OCI-LY7 (cell line): ENCODE measurements around the gene LEMD2. TPM values are rescaled to one million over a fixed set of nuclear protein-coding genes. Genes with fewer than 3 reads are reported as not detected.

Experiments
- BruUV-seq: library from RNA; stranded (reverse); fragments of 400-500 nt; replicated peaks from 2 replicates; lab custom pipeline; 2021; lab: Mats Ljungman, UMichigan
- CTCF ChIA-PET: fragments of 300-600 bp; sonication (Branson Sonifier 250); formaldehyde crosslinking; loops from one replicate; lab custom pipeline; 2022; ENCODE audit warnings: antibody characterized with exemption; ENCODE audit not compliant: unreplicated experiment; lab: Charles Lee
- POLR2A ChIA-PET: fragments of 300-600 bp; sonication (Branson Sonifier 250); formaldehyde crosslinking; loops from one replicate; lab custom pipeline; 2022; ENCODE audit warnings: antibody characterized with exemption; lab: Charles Lee
- DNase-seq: peaks from one replicate; pipeline ENCODE4 v3.0.0-alpha.2; 2015; ENCODE audit warnings: low spot score
- H2AFZ ChIP-seq: fragments of 200-600 bp; sonication (generic), shearing (Covaris generic); 2 replicates; pipeline ENCODE4 v1.6.1; 2014; ENCODE audit warnings: mild to moderate bottlenecking, antibody characterized with exemption, low read length, moderate library complexity
- H3K27ac ChIP-seq: fragments of 200-600 bp; sonication (generic); 2 replicates; pipeline ENCODE4 v1.5.1; 2014; ENCODE audit warnings: mixed run types, low read depth, mild to moderate bottlenecking, moderate library complexity, low read length, inconsistent platforms; ENCODE audit not compliant: poor library complexity, severe bottlenecking
- H3K36me3 ChIP-seq: fragments of 200-600 bp; sonication (generic); 2 replicates; pipeline ENCODE4 v1.6.1; 2014; ENCODE audit warnings: mild to moderate bottlenecking, antibody characterized with exemption, low read length, moderate library complexity, mixed read lengths; ENCODE audit not compliant: insufficient read depth
- H3K4me1 ChIP-seq: fragments of 200-600 bp; sonication (generic); 2 replicates; pipeline ENCODE4 v1.5.1; 2014; ENCODE audit warnings: mild to moderate bottlenecking, low read length; ENCODE audit not compliant: insufficient read depth, poor library complexity, severe bottlenecking
- H3K4me2 ChIP-seq: fragments of 200-600 bp; sonication (generic); 2 replicates; pipeline ENCODE4 v1.6.1; 2014; ENCODE audit warnings: mild to moderate bottlenecking, low read length
- H3K4me3 ChIP-seq: fragments of 200-600 bp; sonication (generic); 2 replicates; pipeline ENCODE4 v1.5.1; 2014; ENCODE audit warnings: mild to moderate bottlenecking, low read depth, low read length; ENCODE audit not compliant: poor library complexity, severe bottlenecking
- H3K79me2 ChIP-seq: fragments of 200-600 bp; sonication (generic); 2 replicates; pipeline ENCODE4 v1.6.1; 2016; ENCODE audit warnings: low read depth, mild to moderate bottlenecking, low read length, moderate library complexity, mixed read lengths; ENCODE audit not compliant: insufficient read depth
- H3K9me2 ChIP-seq: fragments of 200-600 bp; sonication (generic); 2 replicates; pipeline ENCODE4 v1.6.1; 2016; ENCODE audit warnings: mild to moderate bottlenecking, low read length, mixed read lengths; ENCODE audit not compliant: insufficient read depth
- H3K9me3 ChIP-seq: fragments of 200-600 bp; sonication (generic); 2 replicates; pipeline ENCODE4 v1.6.1; 2014; ENCODE audit warnings: mild to moderate bottlenecking, mixed run types, low read length, mixed read lengths
- H4K20me1 ChIP-seq: fragments of 200-600 bp; sonication (generic); 2 replicates; pipeline ENCODE4 v1.6.1; 2014; ENCODE audit warnings: mild to moderate bottlenecking, antibody characterized with exemption, low read length, moderate library complexity, mixed read lengths; ENCODE audit not compliant: insufficient read depth
- CTCF ChIP-seq: fragments of 200-600 bp; sonication (generic); conservative IDR thresholded peaks from 2 replicates; pipeline ENCODE4 v1.5.1; 2014; ENCODE audit warnings: mild to moderate bottlenecking, antibody characterized with exemption, low read length, moderate library complexity, mixed read lengths
- EZH2phosphoT487 ChIP-seq: fragments of 200-600 bp; sonication (generic); IDR thresholded peaks from 2 replicates; pipeline ENCODE4 v1.6.1; 2018; ENCODE audit warnings: low read depth, borderline replicate concordance, mild to moderate bottlenecking, mixed run types, antibody characterized with exemption, low read length, moderate library complexity, mixed read lengths
- intact Hi-C: fragments of 100-400 bp; cut with micrococcal nuclease; formaldehyde crosslinking; loops from one replicate; pipeline ENCODE4 v1.10.0; 2022; ENCODE audit not compliant: unreplicated experiment
- total RNA-seq, 2 experiments: library from RNA; depleted of rRNA in 1 of 2; stranded (reverse); fragments of >200 nt in 1 of 2; shearing (Covaris generic) in 1 of 2; gene quantifications; 2 replicates each; pipeline ENCODE4 v1.2.3, GENCODE V29; 2014 to 2022

LEMD2 gene
- total RNA-seq, 2 experiments from 2014 or later, result 59.2 to 66.9 TPM

- intact Hi-C loops, result no loop called here
- no peaks in the 10 kb centered on the region for H3K4me1 ChIP-seq
- no peak overlapping the region for H3K4me3 ChIP-seq
- no TSS peak for BruUV-seq
- no peaks in the 10 kb centered on the region for H4K20me1 ChIP-seq
- DNase-seq, result no peak
- H3K4me2 ChIP-seq, result no peak overlapping the region
- TF ChIP-seq CTCF, result no peak
- no peak for TF ChIP-seq EZH2phosphoT487
- POLR2A ChIA-PET, result no interaction called here
- H3K9me3 ChIP-seq, result no peaks in the 10 kb centered on the region
- no peaks in the 10 kb centered on the region for H3K36me3 ChIP-seq
- H3K79me2 ChIP-seq, result no peaks in the 10 kb centered on the region
- H3K27ac ChIP-seq, result no peak overlapping the region
- H3K9me2 ChIP-seq, result no peaks in the 10 kb centered on the region
- CTCF ChIA-PET, result no interaction called here
- H2AFZ ChIP-seq, result no peak overlapping the region
Measured at GRCh38 chr6:33765368-33765767, 23.6 kb downstream of the LEMD2 start.

GRCh38 chr6:33764036-33764435 lies 24.9 kb downstream of the LEMD2 start:
- Histone ChIP-seq H3K79me2 (no peaks in the 10 kb centered on the region), H3K4me2 (no peak overlapping the region), H3K4me3 (no peak overlapping the region), H3K9me3 (no peaks in the 10 kb centered on the region), H3K36me3 (no peaks in the 10 kb centered on the region), H3K4me1 (no peaks in the 10 kb centered on the region), H3K27ac (no peak overlapping the region), H3K9me2 (no peaks in the 10 kb centered on the region), H2AFZ (no peak overlapping the region), H4K20me1 (no peaks in the 10 kb centered on the region)
- BruUV-seq, result no TSS peak
- TF ChIP-seq EZH2phosphoT487 (no peak), CTCF (no peak)
- no peak for DNase-seq
- CTCF ChIA-PET, result interaction anchor here (0.6 kb wide), 2 partner anchors 15 to 49 kb away, joined by 3 read pairs; no protein-coding TSS in a partner anchor
- intact Hi-C loops, result loop anchor here (5.0 kb wide), 2 partner anchors 52 to 177 kb away; partner anchors contain the start of gene UQCC2
- POLR2A ChIA-PET, result interaction anchor here (0.7 to 1.5 kb wide), 2 partner anchors 52 to 1185 kb away, joined by 4 read pairs; partner anchors contain the start of gene UQCC2

- Histone ChIP-seq H3K4me3 (no peak overlapping the region), H3K9me3 (no peaks in the 10 kb centered on the region), H3K9me2 (no peaks in the 10 kb centered on the region), H3K4me1 (no peaks in the 10 kb centered on the region), H3K4me2 (no peak overlapping the region), H2AFZ (no peak overlapping the region), H3K79me2 (no peaks in the 10 kb centered on the region), H3K27ac (no peak overlapping the region), H3K36me3 (no peaks in the 10 kb centered on the region), H4K20me1 (no peaks in the 10 kb centered on the region)
- POLR2A ChIA-PET, result interaction anchor here (0.7 to 1.5 kb wide), 2 partner anchors 52 to 1184 kb away, joined by 4 read pairs; partner anchors contain the start of gene UQCC2
- BruUV-seq, result no TSS peak
- TF ChIP-seq CTCF (no peak), EZH2phosphoT487 (no peak)
- CTCF ChIA-PET, result interaction anchor here (0.6 kb wide), 1 partner anchor 48 kb away, joined by 3 read pairs; no protein-coding TSS in a partner anchor
- intact Hi-C loops, result loop anchor here (5.0 kb wide), 2 partner anchors 51 to 176 kb away; partner anchors contain the start of gene UQCC2
- no peak for DNase-seq
Measured at GRCh38 chr6:33763483-33763882, 25.4 kb downstream of the LEMD2 start.
